Activated CD4-positive, alpha-beta T cell treated with anti-CD3 and anti-CD28 coated beads, Interleukin-2, Interleukin-6, amounts not matched to agents 100 ng/mL and 50 ng/mL, durations not matched to agents 16 hours and 8 hours (primary cell): ENCODE measurements around the gene VEZF1.

ENCODE experiments used
- DNase-seq: peaks from one replicate; pipeline ENCODE4 v3.0.0-alpha.2; 2020

The VEZF1 gene, protein sequence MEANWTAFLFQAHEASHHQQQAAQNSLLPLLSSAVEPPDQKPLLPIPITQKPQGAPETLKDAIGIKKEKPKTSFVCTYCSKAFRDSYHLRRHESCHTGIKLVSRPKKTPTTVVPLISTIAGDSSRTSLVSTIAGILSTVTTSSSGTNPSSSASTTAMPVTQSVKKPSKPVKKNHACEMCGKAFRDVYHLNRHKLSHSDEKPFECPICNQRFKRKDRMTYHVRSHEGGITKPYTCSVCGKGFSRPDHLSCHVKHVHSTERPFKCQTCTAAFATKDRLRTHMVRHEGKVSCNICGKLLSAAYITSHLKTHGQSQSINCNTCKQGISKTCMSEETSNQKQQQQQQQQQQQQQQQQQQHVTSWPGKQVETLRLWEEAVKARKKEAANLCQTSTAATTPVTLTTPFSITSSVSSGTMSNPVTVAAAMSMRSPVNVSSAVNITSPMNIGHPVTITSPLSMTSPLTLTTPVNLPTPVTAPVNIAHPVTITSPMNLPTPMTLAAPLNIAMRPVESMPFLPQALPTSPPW

DNA sequence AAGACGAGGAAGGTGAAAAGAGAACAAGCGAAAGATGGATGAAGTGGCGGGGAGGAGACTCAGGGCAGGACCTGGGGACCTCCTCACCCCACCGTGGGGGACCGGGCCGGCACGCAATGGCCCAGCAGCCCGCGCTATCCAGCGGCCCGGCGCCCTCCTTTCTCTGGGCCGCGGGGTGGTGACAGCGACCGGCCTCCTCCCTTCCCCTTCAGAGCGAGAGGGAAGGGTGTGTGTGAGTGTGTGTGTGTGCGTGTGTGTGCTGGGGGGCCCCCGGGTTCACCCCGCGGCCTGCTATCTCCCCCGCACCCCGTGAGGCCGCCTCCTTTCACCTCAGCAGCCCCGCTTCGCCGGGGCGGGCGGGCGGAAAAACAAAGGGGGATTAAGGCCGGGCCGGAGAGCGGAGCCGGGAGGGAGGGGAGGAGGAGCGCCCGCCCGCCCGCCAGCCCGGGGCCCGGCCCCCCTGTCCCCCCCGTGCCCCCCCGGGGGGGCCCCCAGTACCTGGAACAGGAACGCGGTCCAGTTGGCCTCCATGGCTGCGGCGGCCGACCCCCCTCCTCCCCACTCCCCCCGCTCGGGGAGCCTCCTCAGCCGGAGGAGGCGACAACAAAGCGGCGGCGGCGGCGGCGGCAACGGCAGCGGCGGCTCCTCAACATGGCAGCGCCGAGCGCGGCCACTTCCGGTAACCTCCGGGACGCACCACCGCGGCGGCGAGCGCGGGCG lies at the start of gene VEZF1:
VEZF1 (minus strand) TSS at position 674 of the 720 bp plus-strand sequence; CDS start at position 531, 143 bp downstream.
- DNase-seq: peak; percentile 83

DNA sequence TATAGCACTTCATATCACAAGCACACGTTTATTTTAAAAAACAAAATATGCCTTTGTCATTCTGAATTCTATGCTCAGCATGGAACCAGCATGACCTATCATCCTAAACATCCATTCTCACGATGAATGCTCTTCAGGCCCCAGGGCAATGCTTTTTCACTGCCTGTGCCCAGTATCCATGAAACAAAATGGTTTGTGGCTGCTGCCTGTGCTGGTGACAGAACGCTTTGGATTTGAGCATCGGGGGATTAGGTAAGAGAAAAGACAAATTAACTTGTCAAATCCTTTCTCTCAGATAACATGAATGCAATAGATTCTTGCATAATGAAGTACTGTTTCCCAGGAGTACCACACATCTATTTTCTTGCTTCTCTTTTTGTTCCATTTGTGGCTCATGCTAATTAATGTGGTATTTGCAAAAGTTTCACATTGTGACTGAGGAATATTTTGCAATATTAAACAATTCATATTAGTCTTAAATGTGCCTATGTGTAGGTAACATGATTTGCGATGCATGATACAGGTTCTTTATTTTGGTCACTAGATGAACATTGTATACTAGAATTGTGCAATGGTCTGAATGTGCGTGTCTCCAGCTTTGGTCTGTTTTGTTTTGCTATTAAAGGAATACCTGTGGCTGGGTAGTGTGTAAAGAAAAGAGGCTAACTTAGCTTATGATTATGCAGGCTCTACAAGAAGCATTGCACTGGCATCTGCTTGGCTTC lies 44.8 kb upstream of the VEZF1 start:
- no peak for DNase-seq

DNA sequence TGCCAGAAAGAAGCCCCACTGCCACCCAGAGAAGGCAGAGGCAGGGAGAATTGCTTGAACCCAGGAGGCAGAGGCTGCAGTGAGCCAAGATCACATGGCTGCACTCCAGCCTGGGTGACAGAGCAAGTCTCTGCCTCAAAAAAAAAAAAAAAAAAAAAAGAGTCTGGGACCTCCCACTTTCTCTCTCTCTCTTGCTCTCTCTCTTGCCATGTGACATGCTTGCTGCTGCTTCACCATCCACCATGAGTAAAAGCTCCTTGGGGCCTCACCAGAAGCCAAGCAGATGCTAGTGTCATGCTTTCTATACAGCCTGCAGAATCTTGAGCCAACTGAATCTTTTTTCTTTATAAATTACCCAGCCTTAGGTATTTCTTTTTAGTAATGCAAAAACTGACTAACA lies 40.5 kb upstream of the VEZF1 start:
- DNase-seq: no peak

DNA sequence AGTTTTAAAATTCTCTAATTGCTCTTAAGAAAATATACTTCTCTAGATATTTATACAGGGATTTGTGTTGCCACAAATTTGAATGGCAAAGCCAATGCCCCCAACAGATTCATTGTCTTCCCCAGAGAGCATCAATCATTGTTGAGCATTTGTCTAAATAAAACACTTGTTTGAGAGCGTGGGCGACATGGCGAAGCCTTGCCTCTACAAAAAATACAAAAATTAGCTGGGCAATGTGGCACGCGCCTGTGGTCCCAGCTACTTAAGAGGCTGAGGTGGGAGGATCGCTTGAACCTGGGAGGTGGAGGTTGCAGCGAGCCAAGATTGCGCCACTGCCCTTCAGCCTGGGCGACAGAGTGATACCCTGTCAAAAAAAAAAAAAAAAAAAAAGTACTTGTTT lies 32.3 kb upstream of the VEZF1 start:
- DNase-seq: no peak

DNA sequence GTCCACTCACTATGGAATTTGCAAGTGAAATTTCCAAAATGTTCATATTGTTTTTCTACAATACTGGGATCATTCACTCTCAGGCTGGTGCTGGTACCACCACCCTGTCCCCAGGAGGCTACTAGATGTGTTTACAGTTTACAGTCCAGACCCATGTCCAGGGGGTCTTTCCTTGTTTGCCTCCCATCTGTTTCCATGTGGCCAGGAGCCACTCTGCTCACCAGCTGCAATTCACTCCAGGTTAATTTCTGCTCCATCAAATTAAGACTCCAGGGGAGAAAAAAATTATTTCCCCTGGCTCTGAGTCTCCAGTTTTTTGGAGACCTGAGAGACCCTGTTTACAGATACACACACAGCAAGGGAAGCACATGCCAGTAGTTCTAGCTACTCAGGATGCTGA lies 31.5 kb upstream of the VEZF1 start:
- DNase-seq: no peak

DNA sequence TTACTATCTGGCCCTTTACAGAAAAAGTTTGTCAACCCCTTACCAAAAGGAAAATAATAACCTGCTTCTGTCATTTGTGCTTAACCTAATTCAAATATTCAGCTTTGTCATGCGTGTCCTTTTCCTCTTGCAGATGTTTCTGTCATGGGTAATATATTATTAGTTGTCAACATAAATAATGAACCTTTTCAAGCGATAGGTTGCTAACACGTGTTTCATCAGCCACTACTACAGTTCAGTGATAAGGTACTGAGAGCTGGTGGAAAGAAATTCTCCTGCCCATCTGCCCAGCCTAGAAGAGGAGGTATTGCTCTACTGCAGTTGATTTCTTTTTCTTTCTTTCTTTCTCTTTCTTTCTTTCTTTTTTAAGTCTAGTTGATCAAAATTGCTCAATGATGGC lies 31.0 kb upstream of the VEZF1 start:
- DNase-seq: no peak

DNA sequence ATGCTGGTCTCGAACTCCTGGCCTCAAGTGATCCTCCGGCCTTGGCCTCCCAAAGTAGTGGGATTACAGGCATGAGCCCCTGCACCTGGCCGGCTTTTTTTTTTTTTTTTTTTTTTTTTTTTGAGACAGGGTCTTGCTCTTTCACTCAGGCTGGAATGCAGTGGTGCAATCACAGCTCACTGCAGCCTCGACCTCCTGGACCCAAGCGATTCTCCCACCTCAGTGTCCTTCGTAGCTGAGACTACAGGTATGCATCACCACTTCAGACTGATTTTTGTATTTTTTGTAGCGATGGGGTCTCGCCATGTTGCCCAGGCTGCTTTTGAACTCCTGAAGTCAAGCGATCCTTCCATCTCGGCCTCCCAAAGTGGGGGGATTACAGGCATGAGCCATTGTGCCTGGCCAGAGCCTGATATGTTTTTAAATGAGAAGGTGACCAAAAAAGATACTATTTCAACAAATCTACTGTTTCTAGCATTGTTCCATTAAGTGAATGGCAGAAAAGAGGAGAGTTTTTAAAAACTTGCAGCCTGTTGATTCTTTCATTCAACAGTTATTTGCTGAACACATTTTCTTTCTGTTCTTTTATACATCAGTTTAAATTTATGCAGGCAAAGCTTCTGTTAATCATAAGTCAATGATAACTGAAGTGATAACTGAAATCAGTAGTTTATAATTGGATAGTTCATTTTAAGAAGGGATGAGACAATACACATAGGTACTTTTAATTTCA lies 22.2 kb upstream of the VEZF1 start:
- DNase-seq: no peak

DNA sequence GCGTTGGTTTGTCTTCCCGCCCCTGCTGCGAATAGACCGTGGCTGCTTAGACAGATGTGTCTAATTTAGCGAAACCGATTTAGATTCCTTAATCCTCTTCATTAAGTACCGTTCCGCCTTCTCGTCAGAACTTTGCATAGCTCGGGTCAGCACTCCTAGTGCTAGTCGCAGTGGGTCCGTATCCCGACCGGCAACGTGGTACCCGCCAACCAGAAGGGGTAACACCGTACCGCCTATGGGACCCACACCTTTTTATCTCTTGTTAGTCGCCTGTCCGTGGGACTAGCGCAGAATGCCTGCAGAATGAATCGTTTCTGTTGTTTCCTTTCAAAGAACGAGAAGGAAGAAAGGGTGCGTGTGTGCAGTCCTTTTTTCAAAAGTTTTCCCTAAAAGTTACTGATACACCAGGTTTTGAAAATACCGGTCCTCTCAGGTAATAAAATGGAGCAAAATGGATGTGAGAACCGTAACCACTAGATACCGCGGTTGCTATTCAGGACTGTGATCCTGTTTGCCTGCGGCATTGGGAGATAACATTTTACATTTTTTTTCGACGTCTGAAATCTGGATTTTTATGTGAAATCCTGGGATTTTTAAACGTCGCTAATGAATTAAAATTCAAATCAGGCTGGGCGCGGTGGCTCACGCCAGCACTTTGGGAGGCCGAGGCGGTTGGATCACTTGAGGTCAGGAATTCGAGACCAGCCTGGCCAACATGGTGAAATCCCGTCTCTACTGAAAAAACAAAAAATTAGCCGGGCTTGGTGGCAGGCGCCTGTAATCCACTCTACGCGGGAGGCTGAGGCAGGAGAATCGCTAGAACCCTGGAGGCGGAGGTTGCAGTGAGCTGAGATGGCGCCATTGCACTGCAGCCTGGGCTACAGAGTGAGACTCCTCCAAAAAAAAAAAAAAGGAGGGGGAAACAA lies 20.0 kb upstream of the VEZF1 start:
- DNase-seq: no peak

DNA sequence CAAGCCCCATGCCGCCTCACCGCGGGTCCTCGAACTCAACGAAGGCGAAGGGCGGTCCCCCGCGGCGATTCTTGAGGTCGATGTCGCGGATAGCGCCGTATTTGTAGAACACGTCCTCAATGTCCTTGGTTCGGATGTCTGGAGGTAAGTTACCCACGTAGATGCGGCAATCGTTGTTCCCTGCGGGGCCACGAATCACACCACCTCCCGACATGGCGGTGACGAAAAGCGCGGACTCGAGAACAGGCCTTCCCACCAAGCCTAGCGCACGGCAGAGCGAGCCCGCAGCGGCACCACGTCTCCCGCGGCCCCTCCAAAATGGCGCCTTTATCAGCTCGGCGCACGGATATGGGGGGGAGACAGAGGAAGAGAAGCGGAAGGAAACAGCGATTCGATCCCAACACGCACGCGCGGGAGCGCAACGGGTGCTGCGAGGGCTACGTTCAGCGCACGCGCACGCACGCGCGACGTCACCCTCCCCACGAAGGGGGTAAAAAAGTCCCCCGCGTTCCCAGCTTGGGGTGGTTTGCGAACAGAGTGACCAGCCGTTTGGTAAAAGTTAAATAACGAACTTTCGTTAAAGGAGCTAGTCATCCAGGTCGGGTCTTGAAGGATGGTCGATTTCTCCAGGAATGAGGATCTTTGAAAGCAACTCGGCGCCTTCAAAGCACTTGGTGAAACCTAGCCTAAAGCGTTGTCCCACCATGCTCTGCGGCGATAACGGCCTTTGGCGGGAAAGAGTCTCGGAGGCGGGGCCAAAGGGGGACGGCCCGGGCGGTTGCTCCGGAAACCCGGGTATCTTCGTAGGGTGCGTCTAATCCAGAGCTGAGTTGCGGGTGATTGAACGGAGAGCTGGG lies 19.1 kb upstream of the VEZF1 start, which contains the start of gene SRSF1:
SRSF1 (minus strand) TSS at position 323 of the 857 bp plus-strand sequence; CDS start at position 214, 109 bp downstream.
- DNase-seq: peak; percentile 98

DNA sequence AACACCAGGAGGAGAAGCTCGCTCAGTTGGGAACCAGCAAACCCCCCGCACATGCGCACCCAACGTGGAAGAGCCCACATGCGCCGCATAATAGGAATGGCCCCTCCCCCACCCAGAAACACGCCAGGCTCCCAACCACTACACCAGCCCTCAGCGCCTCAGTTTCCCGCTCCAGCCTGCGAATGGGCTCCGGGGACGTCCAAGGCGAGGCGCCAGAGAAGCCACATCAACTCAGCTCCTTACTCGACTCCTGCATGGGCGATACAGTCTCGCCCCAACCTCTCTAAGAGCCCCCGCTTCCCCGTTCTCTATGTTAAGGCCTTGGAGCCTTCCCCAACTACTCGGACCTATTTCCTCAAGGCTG lies 18.5 kb upstream of the VEZF1 start:
- DNase-seq: peak; percentile 84

DNA sequence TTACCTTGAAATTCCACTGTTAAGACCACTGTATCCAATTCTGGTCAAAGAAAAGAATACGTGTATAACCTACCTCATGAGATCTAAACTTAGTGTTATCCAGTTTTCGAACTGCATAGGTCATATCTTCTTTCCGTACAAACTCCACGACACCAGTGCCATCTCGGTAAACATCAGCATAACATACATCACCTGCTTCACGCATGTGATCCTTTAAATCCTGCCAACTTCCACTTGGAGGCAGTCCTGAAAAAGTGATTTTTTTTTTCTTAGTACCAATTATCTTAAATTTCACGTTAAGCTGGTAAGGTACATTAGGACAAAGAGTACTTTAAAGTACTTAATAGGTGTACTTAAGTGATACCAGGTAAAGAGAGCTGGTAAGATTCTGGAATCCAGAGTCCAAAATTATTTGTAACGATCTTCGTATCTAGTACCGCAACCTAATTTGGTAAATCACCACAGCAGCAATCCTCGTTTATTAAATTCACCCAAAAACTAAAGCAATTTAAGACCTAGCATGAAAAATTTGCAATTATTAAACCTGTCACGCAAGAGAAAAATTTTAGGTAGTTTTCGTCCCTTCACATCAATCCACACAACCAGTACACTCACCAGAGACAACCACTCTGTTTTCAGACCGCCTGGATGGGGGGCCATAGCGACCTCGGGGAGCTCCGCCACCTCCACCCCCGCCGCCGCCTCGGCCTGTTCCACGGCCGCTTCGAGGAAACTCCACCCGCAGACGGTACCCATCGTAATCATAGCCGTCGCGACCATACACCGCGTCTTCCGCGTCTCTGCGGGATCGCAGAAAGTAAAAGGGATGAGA lies 17.9 kb upstream of the VEZF1 start:
- no peak for DNase-seq

DNA sequence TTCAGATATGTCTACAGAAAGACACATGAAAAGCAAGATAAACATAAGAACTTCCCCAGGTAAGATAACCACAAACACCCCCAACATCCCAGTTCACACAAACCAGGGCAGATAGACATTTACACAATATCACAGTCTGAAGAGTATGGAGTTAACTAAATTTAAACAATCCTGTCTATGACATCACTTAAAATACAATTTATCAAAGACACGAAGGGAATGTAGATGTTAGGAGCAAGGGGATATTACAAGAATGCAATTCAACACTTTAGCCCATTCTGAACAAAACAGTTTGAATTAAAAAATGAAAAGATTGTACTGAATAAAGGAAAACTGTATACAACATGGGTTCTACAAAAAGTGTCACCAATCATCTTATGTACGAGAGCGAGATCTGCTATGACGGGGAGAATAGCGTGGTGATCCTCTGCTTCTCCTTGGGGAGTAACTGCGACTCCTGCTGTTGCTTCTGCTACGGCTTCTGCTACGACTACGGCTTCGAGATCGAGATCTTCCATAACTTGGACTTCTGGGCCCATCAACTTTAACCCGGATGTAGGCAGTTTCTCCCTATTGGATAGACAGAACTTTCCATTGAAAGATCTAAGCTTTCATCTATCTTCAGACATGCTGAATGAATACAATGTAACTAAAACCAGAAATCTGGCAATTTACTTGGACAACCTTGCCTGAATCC lies 17.1 kb upstream of the VEZF1 start:
- no peak for DNase-seq

DNA sequence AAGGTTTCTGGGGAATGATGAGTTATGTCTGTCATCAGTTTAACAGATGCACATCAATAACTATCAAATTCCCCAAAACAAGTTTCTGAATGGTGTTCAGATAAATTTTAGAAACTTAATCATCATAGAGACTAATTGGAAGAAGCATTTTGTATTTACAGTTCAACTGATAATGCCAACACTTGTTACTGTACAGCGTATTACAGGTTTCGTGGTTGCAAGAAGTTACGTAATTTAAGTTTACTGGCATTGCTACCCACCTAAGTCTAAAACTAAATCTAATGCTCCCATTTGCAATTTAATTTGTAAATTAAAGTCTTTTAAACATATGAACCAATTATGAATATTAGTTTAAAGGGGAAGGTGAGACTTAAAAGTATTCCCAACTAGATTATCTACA lies 16.0 kb upstream of the VEZF1 start:
- DNase-seq: no peak

DNA sequence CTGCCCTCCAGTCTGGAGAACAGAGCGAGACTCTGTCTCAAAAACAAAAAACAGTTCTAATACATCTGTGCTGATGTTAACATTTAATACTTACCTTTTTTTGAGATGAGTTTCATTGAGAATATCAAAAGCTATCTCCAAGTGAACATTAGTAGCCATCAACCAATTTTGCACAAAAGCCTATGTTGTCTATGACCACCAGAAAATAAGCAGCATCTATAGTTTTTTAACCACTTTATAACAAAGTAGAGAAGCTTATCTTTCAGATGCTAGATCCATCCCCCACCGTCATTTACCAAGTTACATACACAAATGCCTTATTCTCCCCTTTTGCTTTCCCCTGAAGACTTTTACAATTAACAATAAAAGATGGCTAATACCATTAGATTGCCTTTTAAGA lies 14.9 kb upstream of the VEZF1 start:
- no peak for DNase-seq

DNA sequence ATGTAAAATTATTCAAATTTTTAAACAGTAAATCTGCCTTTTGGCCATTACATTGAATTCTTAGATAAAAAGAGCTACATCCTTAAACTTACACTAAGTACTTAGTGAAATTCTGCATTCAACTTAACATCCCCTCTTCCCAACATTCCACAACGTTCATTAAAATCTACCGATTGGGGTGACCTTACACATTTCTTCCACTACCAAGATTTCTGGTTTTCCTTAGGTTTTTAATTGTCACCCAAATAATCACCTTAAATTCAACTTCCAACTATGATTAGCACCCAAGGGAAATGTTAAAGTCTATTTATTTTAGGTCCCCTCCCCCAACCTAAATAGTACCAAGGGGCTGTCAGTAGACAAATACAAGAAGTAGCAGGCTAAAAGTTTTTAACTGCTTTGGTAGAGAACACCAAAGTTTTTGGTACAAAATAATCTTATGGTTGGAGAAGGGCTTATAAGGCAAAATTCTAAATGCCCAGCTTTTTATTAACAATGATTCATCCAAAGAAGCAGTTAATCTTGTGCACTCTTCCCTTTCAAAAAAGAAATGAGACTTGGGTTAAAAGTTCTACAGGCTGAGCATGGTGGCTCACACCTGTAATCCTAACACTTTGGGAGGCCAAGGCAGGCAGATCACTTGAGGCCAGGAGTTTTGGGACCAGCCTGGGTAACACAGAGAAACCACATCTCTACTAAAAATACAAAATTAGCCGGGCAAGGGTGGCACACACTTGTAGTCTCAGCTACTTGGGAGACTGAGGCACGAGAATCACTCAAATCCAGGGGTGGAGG lies 14.3 kb upstream of the VEZF1 start:
- DNase-seq: no peak

DNA sequence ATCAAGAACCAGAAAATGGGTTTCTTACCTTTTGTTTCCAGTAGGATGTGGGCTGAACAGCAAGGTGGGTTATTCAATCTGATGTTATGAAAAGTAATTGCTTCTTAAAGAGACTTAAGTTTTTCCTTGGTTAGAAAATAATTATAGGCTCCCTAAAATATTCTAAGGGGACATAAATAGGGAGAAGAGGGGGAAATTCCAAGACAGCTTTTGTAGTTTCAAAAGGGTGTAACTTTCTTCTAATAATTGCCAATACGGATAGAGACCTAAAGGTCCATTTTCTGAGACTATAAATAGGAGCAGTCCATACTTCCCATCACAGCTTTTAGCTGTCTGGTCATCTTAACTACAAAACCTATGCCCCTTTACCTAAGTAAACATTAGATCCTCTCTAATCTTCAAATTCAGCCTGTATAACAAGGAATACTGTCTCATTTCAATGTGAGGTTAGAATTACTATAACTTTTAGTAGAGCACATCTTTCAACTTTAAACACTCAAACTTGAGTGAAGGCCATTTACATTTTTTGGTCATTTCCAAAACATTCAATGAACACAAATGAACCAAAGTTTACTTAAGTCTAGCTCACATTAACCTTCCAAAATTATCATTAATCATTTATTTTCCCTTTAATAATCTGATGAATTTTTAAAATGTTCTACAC lies 13.5 kb upstream of the VEZF1 start:
- DNase-seq: no peak

DNA sequence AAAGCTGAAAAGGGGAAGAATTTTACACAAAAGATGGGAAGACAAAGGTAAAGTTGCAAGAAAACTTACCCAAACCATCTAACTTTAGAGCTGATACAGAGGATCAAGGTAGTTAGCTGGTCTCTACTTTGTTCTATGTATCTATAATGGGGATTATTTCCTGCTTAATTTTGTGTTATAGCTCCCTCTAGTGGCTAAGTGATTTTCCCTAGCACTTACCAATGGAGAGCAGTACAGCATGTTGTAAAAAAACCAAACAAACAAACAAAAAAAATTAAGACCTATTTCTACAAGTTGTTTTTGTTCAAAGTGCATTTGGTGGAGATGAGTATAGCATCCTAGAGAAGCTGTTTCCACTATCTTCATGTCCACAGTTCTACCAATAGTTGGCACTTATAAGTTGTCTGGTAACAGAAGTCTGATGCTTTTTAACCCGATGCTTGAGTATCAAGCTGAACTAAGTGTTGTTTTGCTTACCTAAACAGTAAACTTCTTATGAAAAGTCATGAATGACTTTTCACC lies 11.5 kb upstream of the VEZF1 start:
- DNase-seq: peak; percentile 72
